NCI-H1105 treated with DMSO at 0.1 percent for 48 hours (cell line): ENCODE measurements around the gene LRP4.

ENCODE experiments used
- DNase-seq: peaks from one replicate; lab custom pipeline; 2025; lab: John Stamatoyannopoulos, UW

The LRP4 gene

GRCh38 chr11:46918788-46919513 is 601 bp upstream of the LRP4 start:
- DNase-seq, result no peak

DNA sequence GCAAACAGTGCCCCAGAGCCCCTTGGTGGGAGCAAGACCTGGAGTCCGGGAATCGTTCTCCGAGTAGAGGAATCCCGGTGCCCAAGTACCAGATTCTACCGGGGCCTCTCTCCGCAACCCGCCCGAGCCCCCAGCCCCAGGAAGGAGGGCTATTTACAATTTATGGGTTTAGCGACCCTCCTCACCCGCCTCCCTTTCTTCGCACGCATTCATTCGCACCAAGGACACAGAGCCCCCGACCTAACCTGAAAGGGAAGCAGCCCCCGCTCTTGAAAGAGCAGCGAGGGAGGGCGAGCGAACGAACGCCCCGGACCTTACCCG is 628 bp downstream of the LRP4 start:
- no peak for DNase-seq

DNA sequence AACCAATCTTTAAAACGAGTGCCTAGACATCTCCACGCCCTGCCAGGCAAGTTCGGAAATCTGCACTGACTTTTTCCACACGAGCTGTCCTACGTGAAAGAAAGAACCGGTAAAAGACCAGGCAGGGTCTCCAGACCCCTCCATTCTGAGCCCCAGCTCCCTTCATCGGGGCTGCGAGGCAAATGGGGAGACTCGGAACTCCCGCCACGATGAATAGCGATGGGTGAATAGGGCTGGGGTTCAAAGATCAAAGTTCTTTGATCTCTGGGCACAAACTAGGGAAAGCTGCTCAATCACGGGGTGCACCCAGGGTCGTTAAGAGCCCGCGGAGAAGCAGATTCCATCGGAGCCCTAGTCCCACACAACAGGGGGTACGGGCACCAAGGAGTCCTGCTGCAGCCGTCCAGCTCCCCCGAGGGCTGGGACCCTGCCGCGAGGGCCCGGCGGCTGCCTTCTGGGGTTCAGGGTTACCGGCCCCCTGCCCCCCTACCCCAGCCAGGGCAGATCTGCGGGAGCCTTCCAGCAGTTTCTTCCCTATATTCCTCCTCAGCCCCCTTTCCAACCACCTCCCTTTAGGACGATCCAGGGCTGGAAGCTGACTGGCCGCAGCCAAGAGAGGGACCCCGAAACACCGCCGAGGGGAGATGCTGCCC is 1.1 kb downstream of the LRP4 start:
- DNase-seq, result no peak

DNA sequence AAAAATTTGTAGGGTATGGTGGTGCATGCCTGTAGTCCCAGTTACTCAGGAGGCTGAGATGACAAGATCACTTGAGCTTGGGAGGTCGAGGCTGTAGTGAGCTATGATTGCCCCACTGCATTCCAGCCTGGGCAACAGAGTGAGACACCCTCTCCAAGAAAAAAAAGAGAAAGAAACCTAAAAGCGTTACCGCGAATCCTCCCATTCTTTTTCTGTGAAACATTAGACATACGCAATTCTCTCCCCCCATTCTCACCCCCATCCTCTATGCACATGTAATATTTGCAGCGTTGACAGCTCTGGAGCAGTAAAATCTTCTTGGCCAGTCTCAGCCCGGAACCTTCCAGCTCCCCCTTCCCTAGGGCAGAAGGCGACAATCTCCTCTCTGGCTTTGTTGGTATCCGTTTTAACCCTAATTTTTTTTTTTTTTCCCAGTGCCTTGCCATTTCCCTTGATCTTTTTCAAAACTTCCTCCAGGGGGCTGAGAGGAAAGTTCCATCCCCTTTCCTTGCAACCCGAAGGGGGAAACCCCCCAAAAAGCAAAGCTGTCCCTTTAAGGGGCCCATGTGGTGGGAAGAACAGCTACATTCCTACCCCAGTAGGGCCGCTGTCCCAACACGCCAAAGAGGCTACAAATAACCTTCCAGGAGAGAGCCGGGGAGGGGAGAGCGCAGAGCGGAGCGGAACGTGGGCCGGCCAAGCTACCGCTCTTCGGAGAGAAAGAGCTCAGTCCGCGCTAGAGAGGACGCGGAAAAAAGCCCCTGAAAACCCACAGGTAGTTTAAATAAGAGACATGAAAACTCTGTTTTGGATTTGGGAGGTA is 1.9 kb downstream of the LRP4 start:
- peak; percentile 31 for DNase-seq

GRCh38 chr11:46914910-46915309 is 3.4 kb downstream of the LRP4 start:
- no peak for DNase-seq

- DNase-seq, result no peak
Measured at GRCh38 chr11:46914363-46914762, 4.0 kb downstream of the LRP4 start.

DNA sequence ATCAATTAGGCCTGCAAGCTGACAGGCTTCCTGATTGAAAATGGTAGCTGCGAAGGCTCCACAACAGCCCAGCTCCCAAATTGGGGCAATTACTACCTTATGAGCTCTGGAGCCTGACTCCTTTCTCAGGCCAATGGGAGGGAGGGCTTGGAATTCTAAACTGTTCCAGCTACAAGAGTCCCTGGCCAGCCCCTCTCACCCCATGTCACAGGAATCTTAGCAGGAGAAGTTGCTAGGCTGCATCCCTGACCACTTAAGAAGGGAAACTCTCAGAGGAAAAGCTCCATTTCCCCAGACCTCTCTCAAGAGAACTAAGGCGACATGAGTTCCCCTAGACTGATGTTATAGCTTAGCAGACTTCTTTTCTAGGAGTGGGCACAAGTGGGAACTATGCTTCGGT is 4.9 kb downstream of the LRP4 start:
- no peak for DNase-seq

DNA sequence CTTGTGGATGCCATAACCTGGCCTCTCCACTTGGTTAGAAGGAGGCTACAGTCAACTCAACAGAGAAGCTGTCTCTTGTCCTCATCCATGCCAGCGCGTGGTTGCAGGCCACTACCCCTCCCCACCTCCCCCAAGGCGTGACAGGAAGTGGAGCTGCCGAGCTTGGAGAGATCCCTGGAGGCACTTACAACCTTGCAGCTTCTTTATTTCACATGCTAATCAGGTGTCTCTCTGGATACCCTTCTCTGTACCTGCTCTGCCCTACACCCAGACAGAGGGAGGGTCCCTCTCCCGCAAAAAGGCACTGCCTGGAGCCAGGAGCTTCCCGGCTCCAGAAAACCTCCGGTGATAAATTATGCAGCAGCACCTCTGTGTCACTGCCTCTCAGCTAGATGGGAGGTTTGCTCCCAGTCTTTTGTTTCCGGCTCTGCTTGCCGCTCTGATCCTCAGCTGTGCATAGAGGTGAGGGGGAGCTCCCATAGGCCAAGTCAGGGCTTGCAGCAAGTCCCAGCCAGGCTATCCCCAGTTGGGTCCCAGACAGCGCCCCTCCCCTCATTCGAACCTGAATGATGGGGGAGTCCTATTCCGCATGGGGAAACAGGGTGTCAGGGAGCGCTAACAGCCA is 5.7 kb downstream of the LRP4 start:
- DNase-seq, result peak; percentile 55

DNA sequence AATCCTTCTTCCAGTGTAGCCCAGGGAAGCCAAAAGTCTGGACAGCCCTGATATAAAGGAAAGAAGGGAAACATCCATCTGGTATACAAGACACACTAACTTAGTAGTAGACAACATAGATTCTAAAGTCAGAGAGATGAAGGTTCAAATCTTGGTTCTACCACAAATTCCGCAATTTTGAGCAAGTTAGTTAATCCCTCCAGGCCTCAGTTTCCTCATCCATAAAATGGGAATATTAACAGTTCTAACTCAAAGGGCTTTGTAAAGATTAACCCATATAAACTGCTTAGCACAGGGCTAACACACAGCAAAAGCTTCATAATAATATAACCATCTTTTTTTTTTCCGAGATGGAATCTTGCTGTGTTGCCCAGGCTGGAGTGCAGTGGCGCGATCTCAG is 10.7 kb downstream of the LRP4 start:
- DNase-seq, result no peak

GRCh38 chr11:46906609-46907041 is 11.7 kb downstream of the LRP4 start:
- DNase-seq, result no peak

DNA sequence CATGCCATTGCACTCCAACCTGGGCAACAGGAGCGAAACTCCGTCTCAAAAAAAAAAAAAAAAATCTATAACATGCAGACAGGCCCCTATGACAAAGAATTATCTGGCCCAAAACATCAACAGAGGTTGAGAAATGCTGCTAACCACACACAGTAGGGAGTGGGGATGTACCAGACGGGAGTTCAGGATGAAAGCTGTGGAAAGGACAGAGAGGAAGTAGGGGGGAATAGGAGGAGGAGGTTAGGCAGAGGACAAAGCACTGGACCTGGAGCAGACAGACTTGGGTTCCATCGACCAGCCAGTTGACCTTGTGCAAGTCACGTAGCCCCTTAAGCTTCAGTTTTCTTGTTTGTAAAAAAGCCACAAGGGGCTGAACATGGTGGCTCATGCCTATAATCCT is 12.5 kb downstream of the LRP4 start:
- DNase-seq, result no peak

GRCh38 chr11:46903846-46904245 is 14.5 kb downstream of the LRP4 start:
- DNase-seq, result no peak

DNA sequence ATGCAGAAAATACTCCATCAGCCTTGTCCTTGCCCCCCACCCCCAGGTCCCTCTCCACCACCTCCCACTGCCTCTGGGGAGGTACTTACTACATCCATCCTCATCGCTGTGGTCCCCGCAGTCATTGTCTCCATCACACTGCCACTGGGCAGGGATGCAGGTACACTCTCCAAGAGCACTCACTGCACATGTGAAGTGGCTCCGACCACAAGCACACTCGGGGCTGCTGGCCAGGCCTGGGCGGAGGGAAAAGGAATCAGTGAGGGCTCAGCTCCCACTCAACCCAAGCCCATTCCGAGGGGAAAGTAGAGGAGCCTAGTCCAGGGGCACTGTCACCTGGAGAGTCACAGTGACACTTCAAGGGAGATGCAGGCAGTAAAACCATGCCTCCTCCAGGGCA is 15.7 kb downstream of the LRP4 start:
- DNase-seq, result no peak

DNA sequence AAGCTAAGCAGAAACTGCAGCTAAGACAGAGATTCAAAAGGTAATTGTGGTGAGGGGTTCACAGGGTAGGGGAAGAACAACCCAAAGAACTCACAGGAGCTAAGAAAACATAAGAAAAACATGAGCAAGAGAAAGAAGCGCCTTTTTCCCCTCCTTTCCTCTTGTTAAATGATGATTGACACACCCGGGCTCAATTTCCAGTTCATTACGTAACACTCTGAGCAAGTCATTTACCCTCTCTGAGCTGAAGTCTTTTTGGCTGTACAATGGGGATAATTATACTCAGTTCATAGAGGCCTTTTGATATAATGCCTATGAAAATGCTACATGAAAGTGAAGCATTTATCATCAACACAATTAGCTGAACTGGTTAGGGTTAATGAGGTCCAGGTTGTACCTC is 17.2 kb downstream of the LRP4 start:
- no peak for DNase-seq

GRCh38 chr11:46900091-46900746 is 18.1 kb downstream of the LRP4 start:
- DNase-seq, result no peak

DNA sequence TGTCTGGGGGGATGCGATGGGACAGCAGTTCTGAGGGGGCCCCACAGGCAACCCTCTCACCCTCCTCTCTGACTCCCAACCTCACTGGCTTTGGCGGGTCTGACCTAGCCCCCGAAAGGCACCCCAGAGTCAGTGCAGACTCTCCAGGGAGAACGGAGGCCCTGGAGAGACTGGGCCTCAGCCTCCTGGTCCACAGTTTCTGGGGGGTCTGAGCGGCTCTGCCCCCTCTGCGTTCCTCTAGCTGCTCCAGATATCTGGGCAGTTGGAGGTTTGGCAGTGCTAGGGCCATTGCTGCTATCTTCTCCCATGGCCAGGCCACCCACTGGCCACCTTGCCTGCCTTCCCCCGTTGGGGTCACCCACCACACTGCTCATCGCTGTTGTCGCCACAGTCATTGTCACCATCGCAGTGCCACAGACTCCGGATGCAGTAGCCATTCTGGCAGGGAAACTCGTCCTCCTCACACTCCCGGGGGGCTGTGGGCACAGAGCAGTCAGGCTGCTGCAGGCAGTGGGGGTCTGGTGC is 18.8 kb downstream of the LRP4 start:
- no peak for DNase-seq

- no peak for DNase-seq
Measured at GRCh38 chr11:46898396-46899095, 19.8 kb downstream of the LRP4 start.

GRCh38 chr11:46896719-46897406 is 21.5 kb downstream of the LRP4 start:
- peak; percentile 44 for DNase-seq

- peak; percentile 12 for DNase-seq
Measured at GRCh38 chr11:46895821-46896220, 22.5 kb downstream of the LRP4 start.

DNA sequence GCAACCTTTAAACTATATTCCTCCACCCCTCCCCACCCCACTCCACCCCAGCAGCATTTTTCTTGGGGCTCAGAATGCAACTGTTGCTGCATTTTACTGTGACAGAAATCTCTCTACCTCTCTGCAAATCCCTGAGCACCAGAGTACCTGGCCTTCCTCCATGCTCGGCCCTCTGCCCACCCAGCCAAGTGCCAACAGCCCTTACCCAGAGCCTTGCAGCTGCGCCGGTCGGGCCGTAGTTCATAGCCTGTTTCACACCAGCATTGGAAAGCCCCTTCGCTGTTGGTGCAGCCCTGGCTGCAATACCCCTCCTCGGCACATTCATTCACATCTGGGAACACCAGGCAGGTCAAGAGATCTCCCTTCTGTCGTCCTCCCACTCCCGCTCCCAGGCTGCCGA is 23.4 kb downstream of the LRP4 start:
- no peak for DNase-seq

DNA sequence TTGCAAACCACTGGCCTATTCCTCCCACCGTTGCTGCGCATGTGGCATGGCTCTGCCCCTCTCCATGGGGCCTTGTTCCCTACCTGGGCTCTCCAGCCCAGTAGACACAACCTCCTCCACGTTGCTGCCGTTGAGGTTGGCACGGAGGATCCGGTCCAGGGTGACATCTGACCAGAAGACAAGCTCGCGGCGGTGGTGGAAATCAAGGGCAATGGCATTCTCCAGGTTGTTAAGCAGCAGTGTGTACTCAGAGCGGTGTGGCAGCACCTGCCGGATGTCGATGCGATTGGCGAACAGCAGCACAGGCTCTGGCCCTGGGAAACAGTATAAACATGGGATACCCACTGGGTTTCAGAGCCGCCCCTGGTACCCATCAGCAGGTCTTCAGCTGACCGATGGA is 23.8 kb downstream of the LRP4 start:
- no peak for DNase-seq
